ENCODE data around the gene DDB1.

Gene DDB1

GRCh38 chr11:61332797-61333549, at the start of gene DDB1, which contains the start of gene TKFC:
DDB1 (minus strand) TSS chr11:61333105; CDS start chr11:61332968, 137 bp downstream.
TKFC (plus strand) TSS chr11:61333228; CDS start chr11:61334729, 1,501 bp downstream.
- peak; percentile 97 for DNase-seq
- in situ Hi-C loops (cut with MboI; ENCODE audit: low pct_unique_long_range_greater_than_20kb, low sequenced_read_pairs) = no loop called here

- no peak for DNase-seq
- in situ Hi-C loops (cut with MboI; ENCODE audit: low pct_unique_long_range_greater_than_20kb, low sequenced_read_pairs) = no loop called here
Observed at GRCh38 chr11:61380884-61381283, 48.0 kb upstream of the DDB1 start.

- no peak for DNase-seq
- in situ Hi-C loops (cut with MboI; ENCODE audit: low pct_unique_long_range_greater_than_20kb, low sequenced_read_pairs) = no loop called here
Observed at GRCh38 chr11:61378713-61379313, 45.9 kb upstream of the DDB1 start.

- DNase-seq = no peak
- in situ Hi-C loops (cut with MboI; ENCODE audit: low pct_unique_long_range_greater_than_20kb, low sequenced_read_pairs) = no loop called here
Observed at GRCh38 chr11:61377461-61378160, 44.7 kb upstream of the DDB1 start.

GRCh38 chr11:61375761-61376108, 42.8 kb upstream of the DDB1 start:
- in situ Hi-C loops (cut with MboI; ENCODE audit: low pct_unique_long_range_greater_than_20kb, low sequenced_read_pairs) = no loop called here

GRCh38 chr11:61372659-61373420, 39.9 kb upstream of the DDB1 start:
- DNase-seq = no peak
- in situ Hi-C loops (cut with MboI; ENCODE audit: low pct_unique_long_range_greater_than_20kb, low sequenced_read_pairs) = no loop called here

More at GRCh38 chr11:61375761-61376108, 42.8 kb upstream of the DDB1 start:
- DNase-seq = no peak

GRCh38 chr11:61370349-61371005, 37.6 kb upstream of the DDB1 start:
- in situ Hi-C loops (cut with MboI; ENCODE audit: low pct_unique_long_range_greater_than_20kb, low sequenced_read_pairs) = no loop called here
- no peak for DNase-seq

- in situ Hi-C loops (cut with MboI; ENCODE audit: low pct_unique_long_range_greater_than_20kb, low sequenced_read_pairs) = no loop called here
- DNase-seq = no peak
Observed at GRCh38 chr11:61369372-61370348, 36.8 kb upstream of the DDB1 start.

GRCh38 chr11:61368646-61369045, 35.7 kb upstream of the DDB1 start:
- in situ Hi-C loops (cut with MboI; ENCODE audit: low pct_unique_long_range_greater_than_20kb, low sequenced_read_pairs) = no loop called here
- DNase-seq = no peak

GRCh38 chr11:61367406-61367805, 34.5 kb upstream of the DDB1 start:
- no peak for DNase-seq
- in situ Hi-C loops (cut with MboI; ENCODE audit: low pct_unique_long_range_greater_than_20kb, low sequenced_read_pairs) = no loop called here

GRCh38 chr11:61364012-61364675, 31.2 kb upstream of the DDB1 start:
- no peak for DNase-seq
- in situ Hi-C loops (cut with MboI; ENCODE audit: low pct_unique_long_range_greater_than_20kb, low sequenced_read_pairs) = no loop called here

GRCh38 chr11:61362542-61362875, 29.6 kb upstream of the DDB1 start:
- DNase-seq = no peak
- in situ Hi-C loops (cut with MboI; ENCODE audit: low pct_unique_long_range_greater_than_20kb, low sequenced_read_pairs) = no loop called here

GRCh38 chr11:61361741-61362541, 29.0 kb upstream of the DDB1 start, which contains the start of the genes CYB561A3 and TMEM138:
CYB561A3 (minus strand) TSS chr11:61361882; CDS start chr11:61356713, 5,169 bp downstream.
TMEM138 (plus strand) TSS chr11:61362374; CDS start chr11:61364391, 2,017 bp downstream.
- in situ Hi-C loops (cut with MboI; ENCODE audit: low pct_unique_long_range_greater_than_20kb, low sequenced_read_pairs) = no loop called here
- peak; percentile 96 for DNase-seq

- DNase-seq = no peak
- in situ Hi-C loops (cut with MboI; ENCODE audit: low pct_unique_long_range_greater_than_20kb, low sequenced_read_pairs) = no loop called here
Observed at GRCh38 chr11:61361237-61361740, 28.4 kb upstream of the DDB1 start.

GRCh38 chr11:61359516-61359915, 26.6 kb upstream of the DDB1 start:
- peak; percentile 52 for DNase-seq
- in situ Hi-C loops (cut with MboI; ENCODE audit: low pct_unique_long_range_greater_than_20kb, low sequenced_read_pairs) = no loop called here

- in situ Hi-C loops (cut with MboI; ENCODE audit: low pct_unique_long_range_greater_than_20kb, low sequenced_read_pairs) = no loop called here
- DNase-seq = no peak
Observed at GRCh38 chr11:61358566-61358965, 25.7 kb upstream of the DDB1 start.

Measured in KBM-7 (cell line).